Activated T-helper 1 cell treated with anti-CD3 and anti-CD28 coated beads, Interleukin-12 subunit alpha, Interleukin-12 subunit beta, Interleukin-2, Interleukin-4 antibody, amounts not matched to agents 30 ng/mL and 10 ng/mL and 1 ng/mL, durations not matched to agents 14 hours and 24 hours and 36 hours (primary cell): Measurements from ENCODE around the gene SLX4IP. TPM values are rescaled to one million over a fixed set of nuclear protein-coding genes. Genes with fewer than 3 reads are reported as not detected.

Experiments
- DNase-seq: peaks from one replicate; pipeline ENCODE4 v3.0.0; 2021; ENCODE audit warnings: low spot score
- H3K27ac Mint-ChIP-seq: one replicate; pipeline ENCODE4 v1.8.0; 2021; ENCODE audit warnings: mild to moderate bottlenecking, mixed read lengths
- H3K27me3 Mint-ChIP-seq: one replicate; pipeline ENCODE4 v1.8.0; 2022; ENCODE audit warnings: mild to moderate bottlenecking, moderate library complexity, mixed read lengths; ENCODE audit not compliant: insufficient read depth
- H3K36me3 Mint-ChIP-seq: one replicate; pipeline ENCODE4 v1.8.0; 2021; ENCODE audit warnings: low read depth, mixed read lengths
- H3K4me1 Mint-ChIP-seq: one replicate; pipeline ENCODE4 v1.8.0; 2021; ENCODE audit warnings: low read depth, mixed read lengths
- H3K4me3 Mint-ChIP-seq: one replicate; pipeline ENCODE4 v1.8.0; 2021; ENCODE audit warnings: mild to moderate bottlenecking, moderate library complexity, mixed read lengths
- H3K9me3 Mint-ChIP-seq: one replicate; pipeline ENCODE4 v1.8.0; 2021; ENCODE audit warnings: mixed read lengths
- intact Hi-C: fragments of 100-400 bp; cut with micrococcal nuclease; formaldehyde crosslinking; loops from one replicate; pipeline ENCODE4 v1.15.1; 2024
- total RNA-seq: library from RNA; stranded (reverse); gene quantifications from 2 replicates; pipeline ENCODE4 v1.2.3, GENCODE V29; 2022

SLX4IP gene
- total RNA-seq, 1 donor from 2014 or later, result 5.0 TPM

- H3K4me3 Mint-ChIP-seq, result peak overlapping the region; percentile 94
- no peaks in the 10 kb centered on the region for H3K9me3 Mint-ChIP-seq
- H3K4me1 Mint-ChIP-seq, result peaks cover 32% of the 10 kb centered on the region
- intact Hi-C loops, result loop anchor here (1.0 to 5.0 kb wide), 2 partner anchors 120 to 1459 kb away; no protein-coding TSS in a partner anchor
- DNase-seq, result no peak
- H3K27ac Mint-ChIP-seq, result peak overlapping the region; percentile 97
- no peaks in the 10 kb centered on the region for H3K36me3 Mint-ChIP-seq
- H3K27me3 Mint-ChIP-seq, result no peaks in the 10 kb centered on the region
Measured at GRCh38 chr20:10433014-10433622, 2.0 kb upstream of the SLX4IP start.

DNA sequence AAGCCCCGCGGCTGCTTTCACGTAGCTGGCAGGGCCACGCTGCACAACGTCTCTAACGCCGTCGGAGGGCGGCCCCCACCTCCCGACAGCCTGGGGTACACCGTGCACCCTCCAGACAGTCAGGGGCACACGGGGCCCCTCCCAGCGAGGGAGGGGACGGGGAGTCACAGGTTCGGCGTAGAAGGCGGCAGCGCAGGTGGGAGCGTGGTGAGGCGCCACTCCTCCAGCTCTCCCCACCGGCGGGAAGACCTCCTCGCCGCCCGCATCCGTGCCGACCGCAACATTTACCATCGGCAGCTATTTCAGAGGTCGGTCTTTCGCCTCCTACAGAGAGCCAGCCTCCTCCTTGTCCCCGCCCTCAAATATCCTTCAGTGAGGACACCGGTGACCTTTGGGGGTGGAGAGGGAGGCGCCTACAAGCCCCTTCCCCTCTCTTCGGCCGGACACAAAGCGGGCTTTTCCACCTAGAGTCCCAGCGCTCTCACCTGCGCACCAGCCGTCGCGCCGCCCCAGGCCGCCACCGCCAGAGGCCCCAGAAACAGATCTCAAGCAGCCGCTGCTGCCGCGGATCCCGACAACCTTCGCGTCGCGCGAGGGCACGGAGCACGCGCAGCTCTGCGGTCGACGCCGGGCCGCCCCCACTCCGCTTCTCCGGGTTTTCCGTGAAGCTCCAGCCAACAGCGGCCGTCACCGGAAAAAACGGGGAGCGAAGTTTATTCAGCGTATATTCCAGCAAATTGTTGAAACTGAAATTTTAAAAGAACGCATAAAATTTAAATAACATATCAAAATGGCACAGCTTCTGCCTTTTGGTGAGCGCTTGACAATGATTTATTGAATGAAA lies 1.3 kb upstream of the SLX4IP start, which contains the start of gene MKKS:
Gene MKKS (minus strand): TSS at position 600 of the 844 bp plus-strand sequence. CDS start 20,708 bp downstream, outside the sequence.
- H3K4me1 Mint-ChIP-seq, result peaks cover 36% of the 10 kb centered on the region
- intact Hi-C loops, result loop anchor here (1.0 to 5.0 kb wide), 8 partner anchors 69 to 1458 kb away; partner anchors contain the start of gene SNAP25
- no peaks in the 10 kb centered on the region for H3K27me3 Mint-ChIP-seq
- DNase-seq, result peak; percentile 81
- H3K9me3 Mint-ChIP-seq, result no peaks in the 10 kb centered on the region
- peak within 1 kb of the TSS; percentile 97 for H3K27ac Mint-ChIP-seq
- H3K36me3 Mint-ChIP-seq, result no peaks in the 10 kb centered on the region
- H3K4me3 Mint-ChIP-seq, result peak within 1 kb of the TSS; percentile 94

GRCh38 chr20:10434467-10434831 lies 656 bp upstream of the SLX4IP start:
- Mint-ChIP-seq H3K9me3 (no peaks in the 10 kb centered on the region), H3K4me3 (peak overlapping the region; percentile 94), H3K27me3 (no peaks in the 10 kb centered on the region), H3K27ac (peak overlapping the region; percentile 97), H3K4me1 (peaks cover 30% of the 10 kb centered on the region), H3K36me3 (no peaks in the 10 kb centered on the region)
- intact Hi-C loops, result loop anchor here (1.0 to 5.0 kb wide), 7 partner anchors 68 to 1458 kb away; partner anchors contain the start of gene SNAP25
- DNase-seq, result peak; percentile 73

DNA sequence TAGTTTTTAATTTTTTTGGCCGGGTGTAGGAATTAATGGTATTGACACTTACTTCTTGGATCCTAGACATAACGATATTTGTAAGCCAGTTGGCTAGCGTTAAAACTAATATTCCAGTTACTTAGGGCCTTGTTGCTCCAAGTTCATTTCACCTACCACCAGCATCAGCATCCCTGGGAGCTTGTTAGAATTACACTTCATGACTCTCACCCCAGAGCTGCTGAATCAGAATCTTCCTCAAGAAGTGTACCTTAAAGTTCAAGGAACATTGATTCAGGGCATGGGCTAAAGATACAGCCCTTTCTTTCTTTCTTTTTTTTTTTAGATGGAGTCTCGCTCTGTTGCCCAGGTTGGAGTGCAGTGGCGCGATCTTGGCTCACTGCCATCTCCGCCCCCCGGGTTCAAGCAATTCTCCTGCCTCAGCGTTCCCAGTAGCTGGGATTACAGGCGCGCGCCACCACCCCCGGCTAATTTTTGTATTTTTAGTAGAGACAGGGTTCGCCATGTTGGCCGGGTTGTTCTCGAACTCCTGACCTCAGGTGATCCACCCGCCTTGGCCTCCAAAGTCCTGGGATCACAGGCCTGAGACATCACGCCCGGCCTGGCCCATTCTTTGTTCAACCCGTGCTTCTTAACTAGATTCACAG lies 1.1 kb downstream of the SLX4IP start:
- H3K9me3 Mint-ChIP-seq, result no peaks in the 10 kb centered on the region

DNA sequence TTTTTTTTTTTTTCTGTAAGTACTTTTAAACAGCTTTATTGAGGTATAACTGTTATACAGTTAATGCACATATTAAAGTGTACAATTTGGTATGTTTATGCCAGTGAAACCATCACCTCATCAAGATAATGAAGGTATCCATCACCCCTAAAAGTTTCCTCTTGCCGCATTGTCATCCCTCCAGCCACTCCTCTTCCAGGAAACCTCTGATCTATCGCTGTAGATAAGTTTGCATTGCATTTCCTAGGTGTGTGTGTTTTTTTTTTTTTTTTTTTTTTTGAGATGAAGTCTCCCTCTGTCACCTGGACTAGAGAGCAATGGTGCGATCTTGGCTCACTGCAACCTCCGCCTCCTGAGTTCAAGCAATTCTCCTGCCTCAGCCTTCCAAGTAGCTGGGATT lies 3.1 kb downstream of the SLX4IP start:
- Mint-ChIP-seq H3K36me3 (no peaks in the 10 kb centered on the region), H3K9me3 (no peaks in the 10 kb centered on the region), H3K4me3 (peak overlapping the region; percentile 22), H3K27me3 (no peaks in the 10 kb centered on the region), H3K27ac (no peak overlapping the region), H3K4me1 (peaks cover 28% of the 10 kb centered on the region)
- intact Hi-C loops, result no loop called here
- no peak for DNase-seq

More for the DNA sequence above, 1.1 kb downstream of the SLX4IP start:
- no peaks in the 10 kb centered on the region for H3K27me3 Mint-ChIP-seq
- no peaks in the 10 kb centered on the region for H3K36me3 Mint-ChIP-seq
- DNase-seq, result no peak
- H3K27ac Mint-ChIP-seq, result peak overlapping the region; percentile 97
- intact Hi-C loops, result loop anchor here (1.0 kb wide), 1 partner anchor 116 kb away; no protein-coding TSS in a partner anchor
- H3K4me3 Mint-ChIP-seq, result peak overlapping the region; percentile 94
- peaks cover 28% of the 10 kb centered on the region for H3K4me1 Mint-ChIP-seq

DNA sequence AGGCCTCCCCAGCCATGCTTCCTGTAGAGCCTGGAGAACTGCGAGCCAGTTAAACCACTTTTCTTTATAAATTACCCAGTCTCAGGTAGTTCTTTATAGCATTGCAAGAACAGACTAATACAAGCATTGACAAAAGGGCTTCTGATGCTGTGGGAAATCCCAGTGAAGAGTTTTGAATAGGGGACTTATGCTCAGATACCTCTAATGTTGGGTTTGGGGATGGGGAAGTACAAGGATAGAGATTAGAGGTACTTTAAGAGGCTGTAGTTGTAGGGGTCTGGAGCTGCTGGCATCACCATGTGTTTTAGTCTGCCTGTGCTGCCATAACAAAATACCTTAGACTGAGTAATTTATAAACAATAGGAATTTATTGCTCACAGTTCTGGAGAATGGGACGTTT lies 8.8 kb downstream of the SLX4IP start:
- Mint-ChIP-seq H3K9me3 (no peaks in the 10 kb centered on the region), H3K27ac (no peak overlapping the region), H3K36me3 (no peaks in the 10 kb centered on the region), H3K4me1 (peaks cover 21% of the 10 kb centered on the region), H3K4me3 (no peak overlapping the region), H3K27me3 (no peaks in the 10 kb centered on the region)
- no peak for DNase-seq
- intact Hi-C loops, result no loop called here

- Mint-ChIP-seq H3K4me3 (no peak overlapping the region), H3K4me1 (peaks cover 21% of the 10 kb centered on the region), H3K36me3 (no peaks in the 10 kb centered on the region), H3K27me3 (no peaks in the 10 kb centered on the region), H3K27ac (no peak overlapping the region), H3K9me3 (no peaks in the 10 kb centered on the region)
- DNase-seq, result no peak
- intact Hi-C loops, result loop anchor here (2.0 kb wide), 3 partner anchors 65 to 153 kb away; no protein-coding TSS in a partner anchor
Measured at GRCh38 chr20:10445758-10446157, 10.7 kb downstream of the SLX4IP start.

GRCh38 chr20:10447028-10447427 lies 11.9 kb downstream of the SLX4IP start:
- DNase-seq, result peak; percentile 27
- H3K4me3 Mint-ChIP-seq, result peak overlapping the region; percentile 55
- no peaks in the 10 kb centered on the region for H3K36me3 Mint-ChIP-seq
- H3K27me3 Mint-ChIP-seq, result no peaks in the 10 kb centered on the region
- intact Hi-C loops, result loop anchor here (1.0 to 2.0 kb wide), 4 partner anchors 12 to 152 kb away; partner anchors contain the start of gene SLX4IP
- no peaks in the 10 kb centered on the region for H3K9me3 Mint-ChIP-seq
- peaks cover 21% of the 10 kb centered on the region for H3K4me1 Mint-ChIP-seq
- peak overlapping the region; percentile 70 for H3K27ac Mint-ChIP-seq

DNA sequence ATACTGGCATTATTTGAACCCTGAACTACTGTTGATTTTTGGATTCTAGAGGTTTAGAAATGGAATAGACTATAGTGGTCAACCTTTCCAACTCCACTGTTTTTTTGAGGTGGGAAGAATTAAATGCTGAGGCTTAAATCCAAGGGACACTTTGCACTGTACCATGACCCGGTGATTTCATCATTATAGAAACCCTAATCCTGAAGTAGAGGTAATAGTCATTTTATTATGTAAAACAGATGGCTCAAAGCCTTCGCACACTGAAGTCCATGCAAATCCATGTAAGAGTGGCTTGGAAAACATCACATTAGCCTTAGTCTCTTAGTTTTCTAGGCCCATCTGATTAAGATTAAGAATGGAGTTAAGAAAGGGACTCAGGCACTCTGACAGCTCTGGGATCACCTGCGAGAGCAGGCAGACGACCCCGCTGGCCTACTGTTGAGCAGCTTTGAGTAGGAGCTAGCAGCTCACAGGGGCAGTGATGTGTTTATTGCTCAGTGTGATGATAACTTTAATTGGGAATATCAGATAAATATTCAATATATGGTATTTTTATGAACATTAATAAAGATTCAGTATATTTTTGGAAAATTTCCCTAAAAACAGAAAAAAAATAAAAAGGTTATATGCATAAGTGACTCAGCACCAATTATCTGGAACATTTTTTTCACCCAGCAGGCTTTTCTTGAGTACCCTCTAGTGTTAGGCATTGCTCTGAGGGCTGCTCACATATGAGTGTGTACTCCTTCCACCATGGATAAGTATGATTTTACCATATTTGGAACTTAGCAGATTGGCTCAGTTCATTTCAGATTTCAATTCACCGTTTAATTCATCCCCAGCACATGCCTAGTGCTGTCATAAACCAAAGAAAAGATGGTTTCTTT lies 13.4 kb downstream of the SLX4IP start:
- intact Hi-C loops, result no loop called here
- no peaks in the 10 kb centered on the region for H3K9me3 Mint-ChIP-seq
- no peak overlapping the region for H3K27ac Mint-ChIP-seq

DNA sequence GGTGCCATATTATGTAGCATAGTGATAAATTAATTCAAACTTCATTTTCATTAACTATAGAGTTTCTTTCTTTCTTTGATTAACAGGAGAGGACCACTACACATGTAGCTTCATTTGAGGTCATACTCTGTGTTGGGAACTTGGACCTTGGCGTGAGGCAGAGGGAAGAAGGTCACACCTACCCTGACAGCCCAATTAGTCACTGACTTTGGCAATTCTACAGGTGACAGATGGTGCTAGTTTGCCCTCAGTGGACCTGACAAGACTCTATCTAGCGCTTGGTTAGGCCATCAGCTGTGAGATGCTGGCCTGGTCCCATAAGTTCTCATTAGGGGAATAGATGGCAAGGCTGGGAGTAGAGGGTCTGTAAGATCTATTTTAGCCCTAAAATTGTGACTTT lies 14.2 kb downstream of the SLX4IP start:
- intact Hi-C loops, result no loop called here
- no peak overlapping the region for H3K4me3 Mint-ChIP-seq
- H3K36me3 Mint-ChIP-seq, result no peaks in the 10 kb centered on the region
- H3K27ac Mint-ChIP-seq, result no peak overlapping the region
- H3K4me1 Mint-ChIP-seq, result peaks cover 37% of the 10 kb centered on the region
- no peaks in the 10 kb centered on the region for H3K9me3 Mint-ChIP-seq
- DNase-seq, result no peak
- no peaks in the 10 kb centered on the region for H3K27me3 Mint-ChIP-seq

More for the DNA sequence above, 13.4 kb downstream of the SLX4IP start:
- Mint-ChIP-seq H3K36me3 (no peaks in the 10 kb centered on the region), H3K27me3 (no peaks in the 10 kb centered on the region), H3K4me1 (peaks cover 30% of the 10 kb centered on the region), H3K4me3 (no peak overlapping the region)
- DNase-seq, result no peak

DNA sequence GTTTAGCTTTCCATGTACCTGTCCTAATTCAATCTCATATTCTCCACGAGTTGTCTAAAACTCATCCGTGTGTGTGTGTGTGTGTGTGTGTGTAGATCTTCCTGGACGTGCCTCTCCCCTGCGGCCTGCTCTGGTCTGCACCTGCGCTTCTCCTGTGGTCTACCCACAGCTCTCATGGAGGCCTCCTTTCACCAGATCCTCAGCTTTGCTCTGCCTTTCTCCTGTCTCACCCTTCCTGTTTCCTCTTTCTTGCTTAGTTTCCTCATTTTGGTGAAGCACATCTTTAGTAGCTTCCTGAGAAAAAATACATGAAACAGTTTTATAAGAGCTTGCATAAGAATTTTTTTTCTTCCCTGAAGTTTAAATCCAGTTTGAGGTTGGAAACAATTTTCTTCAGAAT lies 18.1 kb downstream of the SLX4IP start:
- peak; percentile 17 for DNase-seq
- Mint-ChIP-seq H3K27ac (peak overlapping the region; percentile 73), H3K27me3 (no peaks in the 10 kb centered on the region), H3K36me3 (peaks cover 7% of the 10 kb centered on the region), H3K4me1 (peaks cover 18% of the 10 kb centered on the region), H3K4me3 (peak overlapping the region; percentile 28), H3K9me3 (peaks cover 9% of the 10 kb centered on the region)
- intact Hi-C loops, result no loop called here
